Activated CD8-positive, alpha-beta memory T cell treated with anti-CD3 and anti-CD28 coated beads for 36 hours (primary cell): Measurements from ENCODE around the gene APLF. TPM values are rescaled to one million over a fixed set of nuclear protein-coding genes. Genes with fewer than 3 reads are reported as not detected.
"Not testable (repeated sequence)": the region's sequence is repeated elsewhere in the genome, so short reads cannot be mapped to it uniquely, and the experiment has no call there.

Experiments
- CTCF ChIA-PET: fragments of 350-600 bp; sonication (Branson Sonifier 250); formaldehyde crosslinking; loops from one replicate; lab custom pipeline; 2021; ENCODE audit warnings: antibody characterized with exemption; lab: Charles Lee
- POLR2A ChIA-PET: fragments of 350-600 bp; sonication (Branson Sonifier 250); formaldehyde crosslinking; loops from one replicate; lab custom pipeline; 2021; ENCODE audit warnings: antibody characterized with exemption; lab: Charles Lee
- total RNA-seq, 2 experiments: library from RNA; stranded (reverse); gene quantifications; one replicate each; pipeline ENCODE4 v1.2.3, GENCODE V29; 2021

APLF gene
- total RNA-seq, 2 experiments from 2014 or later, result 2.7 to 2.8 TPM

DNA sequence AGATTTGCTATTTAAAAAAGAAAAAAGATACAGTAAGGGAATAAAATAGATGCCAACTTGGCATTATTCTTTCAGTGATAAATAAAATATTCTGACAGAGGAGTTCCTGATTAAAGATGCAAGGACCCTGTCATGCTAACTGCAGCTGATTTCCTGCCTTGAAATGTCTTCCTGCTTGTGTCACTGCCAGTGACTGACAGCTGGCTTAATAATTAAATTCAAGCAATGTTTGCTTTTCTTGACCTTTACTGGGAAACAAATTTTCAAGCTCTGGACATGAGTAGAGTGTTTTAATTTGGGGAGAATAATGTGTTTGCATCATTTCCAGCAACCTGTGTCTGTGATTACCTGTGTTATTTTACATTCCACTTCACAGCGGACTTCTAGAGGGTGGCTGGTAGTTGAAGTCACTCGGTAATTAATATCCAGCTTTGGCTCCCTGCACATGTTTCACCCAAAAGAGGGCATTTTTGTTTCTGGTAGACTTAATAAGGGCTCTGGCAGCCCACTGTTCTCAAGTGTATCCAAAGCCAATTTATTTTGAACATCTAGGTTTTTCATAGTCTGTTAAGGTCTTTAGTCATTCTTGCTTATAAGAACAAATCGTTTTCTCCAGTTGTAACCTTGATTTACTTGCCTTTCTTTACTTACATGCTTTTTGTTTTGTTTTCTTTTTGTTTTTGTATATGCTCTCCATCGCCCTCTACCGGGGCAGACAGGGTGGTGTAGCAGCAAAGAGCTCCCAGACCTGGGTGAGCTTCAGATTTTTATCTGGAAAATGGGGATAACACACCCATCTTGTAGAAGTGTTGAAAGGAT lies 127.5 kb downstream of the APLF start:
- POLR2A ChIA-PET, result no interaction called here
- CTCF ChIA-PET, result interaction anchor here (0.7 to 2.0 kb wide), 15 partner anchors 9 to 485 kb away, joined by 3 to 13 read pairs (median 3); partner anchors contain the start of genes APLF, FBXO48 and PROKR1

DNA sequence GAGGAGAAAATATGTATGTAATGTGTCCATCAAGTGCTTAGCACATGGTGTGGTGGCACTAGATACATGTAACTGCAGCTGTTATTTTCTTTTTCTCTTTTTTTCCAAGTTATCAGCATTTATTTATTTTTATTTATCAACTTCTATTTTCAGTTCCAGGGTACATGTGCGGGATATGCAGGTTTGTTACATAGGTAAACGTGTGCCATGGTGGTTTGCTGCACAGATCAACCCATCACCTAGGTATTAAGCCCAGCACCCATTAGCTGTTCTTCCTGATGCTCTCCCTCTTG lies 128.1 kb downstream of the APLF start:
- CTCF ChIA-PET, result interaction anchor here (0.7 to 2.0 kb wide), 15 partner anchors 9 to 485 kb away, joined by 3 to 13 read pairs (median 3); partner anchors contain the start of genes APLF, FBXO48 and PROKR1

DNA sequence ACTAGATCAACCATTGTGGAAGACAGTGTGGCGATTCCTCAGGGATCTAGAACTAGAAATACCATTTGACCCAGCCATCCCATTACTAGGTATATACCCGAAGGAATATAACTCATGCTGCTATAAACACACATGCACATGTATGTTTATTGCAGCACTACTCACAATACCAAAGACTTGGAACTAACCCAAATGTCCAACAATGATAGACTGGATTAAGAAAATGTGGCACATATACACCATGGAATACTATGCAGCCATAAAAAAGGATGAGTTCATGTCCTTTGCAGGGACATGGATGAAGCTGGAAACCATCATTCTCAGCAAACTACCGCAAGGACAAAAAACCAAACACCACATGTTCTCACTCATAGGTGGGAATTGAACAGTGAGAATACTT lies 133.1 kb downstream of the APLF start:
- POLR2A ChIA-PET, CTCF ChIA-PET: not testable (repeated sequence)

More for the DNA sequence above, 128.1 kb downstream of the APLF start:
- POLR2A ChIA-PET, result not testable (repeated sequence)

DNA sequence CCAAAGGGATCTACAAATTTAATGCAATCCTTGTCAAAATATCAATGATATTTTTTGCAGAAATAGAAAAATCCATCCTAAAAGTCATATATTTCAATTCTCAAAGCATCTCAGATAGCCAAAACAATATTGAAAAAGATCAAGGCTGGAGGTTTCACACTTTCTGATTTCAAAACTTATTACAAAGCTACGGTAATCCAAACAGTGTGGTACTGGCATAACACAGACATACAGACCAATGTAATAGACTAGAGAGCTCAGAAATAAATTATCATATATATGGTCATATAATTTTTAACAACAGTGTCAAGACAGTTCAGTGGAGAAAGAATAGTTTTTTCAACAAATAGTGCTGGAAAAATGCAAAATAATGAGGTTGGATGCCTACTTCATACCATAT lies 135.7 kb downstream of the APLF start:
- POLR2A ChIA-PET, result no interaction called here
- CTCF ChIA-PET, result no interaction called here

DNA sequence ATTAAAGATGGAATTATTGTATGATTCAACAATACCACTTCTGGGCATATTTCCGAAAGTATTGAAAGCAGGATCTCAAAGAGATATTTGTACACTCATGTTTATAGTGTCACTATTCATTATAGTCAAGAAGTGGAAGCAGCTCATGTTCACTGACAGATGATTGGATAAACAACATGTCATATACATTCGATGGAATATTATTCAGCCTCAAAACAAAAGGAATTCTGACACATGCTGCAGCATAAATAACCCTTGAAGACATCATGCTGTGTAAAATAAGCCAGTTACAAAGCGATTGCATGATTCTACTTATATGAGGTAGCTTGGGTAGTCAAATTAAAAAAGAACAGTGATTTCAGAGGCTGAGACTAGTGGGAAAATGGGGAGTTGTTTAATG lies 136.7 kb downstream of the APLF start:
- CTCF ChIA-PET, result no interaction called here
- POLR2A ChIA-PET, result no interaction called here

DNA sequence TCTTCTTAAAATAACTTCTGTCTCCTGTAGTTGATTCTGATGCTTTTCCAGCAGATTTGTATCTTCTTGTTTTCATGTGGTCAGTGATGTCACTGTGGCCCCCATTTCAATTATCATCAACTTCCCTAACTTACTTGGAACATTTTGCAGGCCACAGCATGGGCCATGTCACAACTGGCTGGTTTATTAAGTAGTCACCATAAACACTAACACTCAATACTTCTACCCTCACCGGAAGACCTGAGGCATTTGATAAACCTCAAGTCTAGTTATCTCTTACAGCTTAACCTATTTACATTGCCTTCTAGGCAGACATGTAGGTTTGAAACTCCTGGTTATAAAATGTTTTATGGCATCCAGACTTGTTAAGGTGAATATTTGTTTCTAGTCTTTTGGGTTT lies 138.6 kb downstream of the APLF start:
- CTCF ChIA-PET, result interaction anchor here (1.4 kb wide), 1 partner anchor 11 kb away, joined by 6 read pairs; no protein-coding TSS in a partner anchor
- POLR2A ChIA-PET, result no interaction called here

DNA sequence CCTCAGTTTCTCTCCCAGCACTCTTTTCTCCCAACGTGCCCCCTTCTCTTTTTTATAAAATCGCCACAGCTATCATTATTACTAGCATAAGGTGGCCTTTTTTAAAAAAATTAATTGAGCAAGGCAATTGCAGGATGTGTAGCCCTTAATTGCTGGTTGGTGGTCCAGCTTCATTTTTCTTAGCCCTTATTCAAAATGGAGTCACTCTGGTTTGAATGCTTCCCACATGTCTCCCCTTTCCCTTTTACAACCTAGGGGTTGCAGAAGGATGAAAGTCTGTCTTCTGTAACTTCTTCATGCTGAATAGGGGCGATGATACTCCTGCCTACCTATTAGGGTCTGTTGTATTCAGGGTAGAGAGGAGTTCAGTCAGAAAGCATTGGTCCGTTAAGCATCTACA lies 139.4 kb downstream of the APLF start:
- CTCF ChIA-PET, result interaction anchor here (0.6 to 1.4 kb wide), 2 partner anchors 11 to 603 kb away, joined by 3 to 6 read pairs; no protein-coding TSS in a partner anchor
- POLR2A ChIA-PET, result no interaction called here

DNA sequence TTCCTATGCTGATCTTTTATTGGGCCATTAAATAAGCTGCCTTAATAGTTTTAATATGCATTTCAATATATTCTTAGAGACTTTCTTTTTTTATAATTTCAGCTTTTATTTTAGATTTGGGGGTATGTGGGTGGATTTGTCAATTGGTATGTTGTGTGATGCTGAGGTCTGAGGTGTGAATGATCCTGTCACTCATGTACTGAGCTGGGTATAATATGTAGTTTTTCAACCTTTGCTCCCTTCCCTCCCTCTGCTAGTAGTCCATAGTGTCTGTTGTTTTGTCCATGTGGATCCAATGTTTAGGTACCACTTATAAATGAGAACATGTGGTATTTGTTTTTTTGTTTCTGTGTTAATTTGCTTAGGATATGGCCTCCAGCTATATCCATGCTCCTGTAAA lies 140.5 kb downstream of the APLF start:
- CTCF ChIA-PET, result no interaction called here

DNA sequence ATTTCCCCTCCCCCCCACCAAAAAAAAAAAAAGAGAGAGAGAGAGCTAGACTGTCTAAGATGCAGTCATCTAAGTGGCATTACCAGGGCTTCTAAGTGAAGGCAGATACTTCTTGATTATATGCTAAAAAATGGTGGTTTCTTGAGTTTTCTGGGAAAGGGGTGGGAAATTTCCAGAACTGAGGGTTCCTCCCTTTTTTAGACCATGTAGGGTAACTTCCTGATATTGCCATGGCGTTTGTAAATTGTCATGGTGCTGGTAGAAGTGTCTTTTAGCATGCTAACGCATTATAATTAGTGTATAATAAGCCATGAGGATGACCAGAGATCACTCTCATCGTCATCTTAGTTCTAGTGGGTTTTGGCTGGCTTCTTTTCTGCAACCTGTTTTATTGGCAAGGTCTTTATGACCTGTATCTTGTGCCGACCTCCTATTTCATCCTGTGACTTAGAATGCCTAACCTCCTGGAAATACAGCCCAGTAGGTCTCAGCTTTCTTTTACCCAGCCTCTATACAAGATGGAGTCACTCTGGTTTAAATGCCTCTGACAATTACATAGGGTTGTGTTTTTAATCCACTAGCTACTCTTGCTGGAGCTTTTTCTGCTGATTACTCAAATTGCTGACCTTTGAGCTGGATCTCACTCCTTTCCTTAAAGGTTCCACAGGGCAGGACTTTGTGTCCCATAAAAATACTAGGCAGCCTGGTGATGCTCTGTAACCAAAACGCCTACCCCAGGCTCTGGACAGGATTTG lies 145.6 kb downstream of the APLF start:
- CTCF ChIA-PET, result interaction anchor here (0.5 kb wide), 1 partner anchor 125 kb away, joined by 3 read pairs; no protein-coding TSS in a partner anchor
- POLR2A ChIA-PET, result no interaction called here

More for the DNA sequence above, 140.5 kb downstream of the APLF start:
- POLR2A ChIA-PET, result no interaction called here

DNA sequence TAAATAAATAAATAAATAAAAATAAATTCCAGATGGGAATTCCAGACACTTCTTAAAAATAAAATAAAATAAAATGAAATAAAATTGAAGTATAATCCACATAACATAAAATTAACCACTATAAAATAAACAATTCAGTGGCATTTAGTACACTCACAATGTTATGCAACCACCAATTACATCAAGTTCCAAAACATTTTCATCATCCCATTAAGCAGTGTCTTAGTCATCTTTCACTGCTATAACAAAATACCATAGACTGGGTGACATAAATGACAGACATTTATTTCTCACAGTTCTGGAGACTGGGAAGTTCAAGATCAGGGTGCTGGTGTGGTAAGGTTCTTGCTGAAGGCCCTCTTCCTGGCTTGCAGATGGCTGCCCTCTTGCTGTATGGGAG lies 153.4 kb downstream of the APLF start:
- ChIA-PET POLR2A (no interaction called here), CTCF (no interaction called here)

DNA sequence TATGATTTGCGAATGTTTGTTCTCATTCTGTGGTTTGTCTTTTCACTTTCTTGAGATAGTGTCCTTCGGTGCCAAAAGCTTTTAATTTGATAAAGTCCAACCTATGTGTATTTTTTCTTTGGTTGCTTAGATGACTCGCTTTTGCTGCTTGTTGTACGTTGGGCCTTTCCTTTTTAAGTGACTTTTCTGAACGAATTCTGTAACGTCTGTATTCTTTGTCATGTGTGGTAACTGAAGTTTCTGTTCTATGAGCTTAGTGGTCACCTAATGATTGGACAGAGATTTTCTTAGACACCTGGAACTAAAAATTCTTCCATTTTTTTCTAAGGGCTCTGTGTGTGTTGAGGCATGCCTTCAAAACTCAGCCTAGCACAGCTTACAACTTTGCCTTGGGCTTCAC lies 156.4 kb downstream of the APLF start:
- POLR2A ChIA-PET, result no interaction called here
- CTCF ChIA-PET, result interaction anchor here (0.6 kb wide), 1 partner anchor 505 kb away, joined by 3 read pairs; no protein-coding TSS in a partner anchor

DNA sequence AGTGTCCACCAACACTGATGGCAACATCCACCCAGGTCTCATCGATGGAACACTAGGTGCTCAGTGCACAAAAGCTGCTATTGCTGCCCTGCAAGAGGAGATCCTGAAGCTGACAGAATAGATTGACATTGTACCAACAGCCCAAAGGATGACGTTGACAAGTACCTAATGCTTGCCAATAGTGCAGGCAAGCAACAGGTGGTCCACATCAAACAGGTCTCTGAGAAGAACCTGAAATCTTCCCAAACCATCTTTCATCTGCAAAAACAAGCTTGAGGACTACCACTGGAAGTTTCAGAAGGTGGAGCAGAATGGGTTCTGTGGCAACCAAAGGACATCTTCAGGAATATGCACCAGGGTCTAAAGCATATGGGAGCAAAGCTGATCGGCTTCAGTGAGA lies 160.2 kb downstream of the APLF start:
- CTCF ChIA-PET, result no interaction called here
- POLR2A ChIA-PET, result no interaction called here

Other genes starting within 250 kb of the APLF start
- gene PPP3R1, start 215.1 kb upstream of the APLF start, total RNA-seq, result 10 to 100 TPM; 84.6 to 86.8 TPM
- not detected for gene CNRIP1, start 147.6 kb upstream of the APLF start, total RNA-seq
- 10 to 100 TPM; 19.9 to 20.0 TPM for gene PLEK, start 102.3 kb upstream of the APLF start, total RNA-seq
- gene FBXO48, start 291 bp upstream of the APLF start, total RNA-seq, result 1 to 10 TPM; 1.4 to 1.5 TPM
- under 1 TPM; 0.08 to 0.13 TPM for gene PROKR1, start 176.0 kb downstream of the APLF start, total RNA-seq